ENCODE measurements around the gene SYCP2. TPM values are rescaled to one million over a fixed set of nuclear protein-coding genes. Genes with fewer than 3 reads are reported as not detected.
A peak's percentile ranks its signal among the peaks of the same experiment; 100 is the strongest.

SYCP2 gene
- total RNA-seq, 3 donors from 2014 or later, result 4.5 to 30.1 (median 12.5) TPM

DNA sequence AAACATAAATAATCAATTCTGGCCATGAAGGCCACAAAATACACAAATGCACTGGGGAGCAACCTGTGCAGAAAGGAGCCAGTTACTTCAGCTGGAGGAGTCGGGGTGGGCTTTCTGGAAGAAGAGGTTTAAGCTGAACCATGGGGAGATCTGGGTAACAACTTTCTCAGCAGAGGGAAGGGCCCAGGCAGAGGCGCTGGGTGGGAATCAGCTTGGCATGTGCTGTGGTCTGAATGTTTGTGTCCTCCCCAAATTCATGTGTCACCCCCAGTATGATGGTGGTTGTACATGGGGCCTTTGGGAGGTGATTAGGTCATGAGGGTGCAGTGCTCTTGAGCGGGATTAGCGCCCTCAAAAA, 107.9 kb downstream of the SYCP2 start:
- no peak overlapping the region for H3K4me3 ChIP-seq
- DNase-seq (ENCODE audit: low spot score in 2 of 2), result peak in 1 of 2 donors; percentile 37
- no peaks in the 10 kb centered on the region for H3K36me3 ChIP-seq
- peaks cover 0 to 18% of the 10 kb centered on the region in 2 donors for H3K27me3 ChIP-seq
- H3K4me1 ChIP-seq, result no peaks in the 10 kb centered on the region
- TF ChIP-seq POLR2AphosphoS5 (IDR thresholded peaks at IDR 0.05), result no peak
- TF ChIP-seq POLR2A (IDR thresholded peaks at IDR 0.05), result no peak
- TF ChIP-seq, protein P1, sequence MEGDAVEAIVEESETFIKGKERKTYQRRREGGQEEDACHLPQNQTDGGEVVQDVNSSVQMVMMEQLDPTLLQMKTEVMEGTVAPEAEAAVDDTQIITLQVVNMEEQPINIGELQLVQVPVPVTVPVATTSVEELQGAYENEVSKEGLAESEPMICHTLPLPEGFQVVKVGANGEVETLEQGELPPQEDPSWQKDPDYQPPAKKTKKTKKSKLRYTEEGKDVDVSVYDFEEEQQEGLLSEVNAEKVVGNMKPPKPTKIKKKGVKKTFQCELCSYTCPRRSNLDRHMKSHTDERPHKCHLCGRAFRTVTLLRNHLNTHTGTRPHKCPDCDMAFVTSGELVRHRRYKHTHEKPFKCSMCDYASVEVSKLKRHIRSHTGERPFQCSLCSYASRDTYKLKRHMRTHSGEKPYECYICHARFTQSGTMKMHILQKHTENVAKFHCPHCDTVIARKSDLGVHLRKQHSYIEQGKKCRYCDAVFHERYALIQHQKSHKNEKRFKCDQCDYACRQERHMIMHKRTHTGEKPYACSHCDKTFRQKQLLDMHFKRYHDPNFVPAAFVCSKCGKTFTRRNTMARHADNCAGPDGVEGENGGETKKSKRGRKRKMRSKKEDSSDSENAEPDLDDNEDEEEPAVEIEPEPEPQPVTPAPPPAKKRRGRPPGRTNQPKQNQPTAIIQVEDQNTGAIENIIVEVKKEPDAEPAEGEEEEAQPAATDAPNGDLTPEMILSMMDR (IDR thresholded peaks at IDR 0.05), result no peak
- intact Hi-C loops (cut with DNase I; ENCODE audit: low total_unique reads), result no loop called here
- H3K27ac ChIP-seq, result no peak overlapping the region
- H3K9me3 ChIP-seq, result no peaks in the 10 kb centered on the region

DNA sequence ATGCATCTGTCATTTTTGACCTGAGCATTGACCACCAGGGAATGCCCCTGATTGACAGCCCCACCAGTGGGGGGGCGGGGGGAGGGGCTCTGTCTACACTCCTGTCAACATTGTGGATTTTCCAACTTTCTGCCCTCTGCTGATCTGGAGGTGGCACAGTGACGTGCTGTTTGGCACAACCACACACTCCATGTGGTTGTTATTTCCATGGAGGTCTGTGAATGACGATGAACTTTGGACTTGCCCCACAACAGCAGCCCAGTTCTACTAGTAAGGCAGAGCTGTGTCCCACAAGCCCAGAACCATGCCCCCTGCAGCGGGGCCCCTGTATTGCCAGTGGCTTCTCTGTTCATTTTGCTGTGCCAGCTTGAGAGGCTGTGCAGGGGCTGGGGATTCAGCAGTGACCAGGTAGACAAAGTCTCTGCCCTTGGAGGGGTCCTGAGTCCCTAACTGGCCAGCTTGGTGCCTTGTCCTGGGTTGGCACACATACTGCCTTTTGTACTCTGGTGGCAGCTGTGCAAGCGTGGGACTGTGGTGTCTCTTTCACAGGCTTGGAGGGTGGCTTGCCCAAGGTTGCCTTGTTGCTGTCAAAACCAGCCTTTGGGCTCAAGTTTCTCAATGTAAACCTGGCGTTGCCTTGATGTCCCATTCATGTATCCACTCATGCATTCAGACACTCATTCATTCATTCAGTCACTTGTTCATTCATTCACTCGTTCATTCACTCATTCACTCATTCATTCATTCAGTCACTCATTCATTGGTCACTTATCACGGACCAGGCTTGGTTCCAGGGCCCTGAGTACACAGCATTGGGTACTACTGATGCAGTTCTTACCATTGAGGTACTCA, 108.5 kb downstream of the SYCP2 start:
- Histone ChIP-seq H3K27ac (no peak overlapping the region), H3K36me3 (no peaks in the 10 kb centered on the region), H3K9me3 (no peaks in the 10 kb centered on the region), H3K4me1 (no peaks in the 10 kb centered on the region), H3K27me3 (peaks cover 0 to 23% of the 10 kb centered on the region in 2 donors), H3K4me3 (no peak overlapping the region)
- TF ChIP-seq POLR2A (IDR thresholded peaks at IDR 0.05) (no peak), POLR2AphosphoS5 (IDR thresholded peaks at IDR 0.05) (no peak)
- TF ChIP-seq, protein P1 (IDR thresholded peaks at IDR 0.05), result no peak
- DNase-seq (ENCODE audit: low spot score in 2 of 2), result peak in 1 of 2 donors; percentile 35
- intact Hi-C loops (cut with DNase I; ENCODE audit: low total_unique reads), result no loop called here

DNA sequence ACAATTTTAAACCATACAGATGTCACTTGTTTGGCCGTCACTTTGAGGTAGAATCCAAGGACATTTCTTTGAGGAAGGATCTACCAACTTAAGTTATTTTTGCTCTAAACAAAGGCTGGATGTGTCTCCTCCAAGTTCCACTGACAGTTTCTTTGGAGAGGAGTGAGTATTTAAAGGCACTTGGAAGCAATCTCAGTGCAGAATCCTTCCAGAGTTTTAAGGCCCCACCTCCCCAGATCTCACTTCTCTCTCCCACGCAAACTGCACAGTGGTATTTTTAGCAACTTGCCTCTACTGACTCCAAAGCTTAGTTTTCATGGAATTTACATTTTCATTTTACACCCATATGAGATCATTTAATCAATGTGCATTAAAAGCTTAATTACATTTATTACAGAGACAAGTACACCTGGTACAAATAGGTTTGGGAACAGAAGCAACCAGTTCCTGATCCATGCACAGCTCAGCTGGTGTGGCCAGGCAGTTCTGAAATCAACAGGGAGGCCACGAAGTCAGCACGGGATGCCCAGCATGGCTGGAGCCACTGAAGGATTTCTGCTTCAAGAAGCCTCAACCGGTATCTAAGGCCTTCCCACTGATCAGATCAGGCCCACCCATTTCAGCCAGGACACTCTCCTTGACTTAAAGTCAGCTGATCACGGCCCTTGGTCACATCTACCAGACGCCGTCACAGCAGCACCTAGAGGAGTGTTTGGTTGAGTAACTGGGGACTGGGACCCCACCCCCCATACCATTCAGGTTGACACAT, 109.8 kb downstream of the SYCP2 start:
- Histone ChIP-seq H3K4me3 (no peak overlapping the region), H3K27me3 (peaks cover 0 to 23% of the 10 kb centered on the region in 2 donors), H3K27ac (no peak overlapping the region), H3K36me3 (no peaks in the 10 kb centered on the region), H3K9me3 (no peaks in the 10 kb centered on the region), H3K4me1 (no peaks in the 10 kb centered on the region)
- no peak for DNase-seq (ENCODE audit: low spot score in 2 of 2)
- intact Hi-C loops (cut with DNase I; ENCODE audit: low total_unique reads), result no loop called here
- no peak for TF ChIP-seq POLR2A (IDR thresholded peaks at IDR 0.05)
- no peak for TF ChIP-seq POLR2AphosphoS5 (IDR thresholded peaks at IDR 0.05)
- TF ChIP-seq, protein P1 (IDR thresholded peaks at IDR 0.05), result no peak

DNA sequence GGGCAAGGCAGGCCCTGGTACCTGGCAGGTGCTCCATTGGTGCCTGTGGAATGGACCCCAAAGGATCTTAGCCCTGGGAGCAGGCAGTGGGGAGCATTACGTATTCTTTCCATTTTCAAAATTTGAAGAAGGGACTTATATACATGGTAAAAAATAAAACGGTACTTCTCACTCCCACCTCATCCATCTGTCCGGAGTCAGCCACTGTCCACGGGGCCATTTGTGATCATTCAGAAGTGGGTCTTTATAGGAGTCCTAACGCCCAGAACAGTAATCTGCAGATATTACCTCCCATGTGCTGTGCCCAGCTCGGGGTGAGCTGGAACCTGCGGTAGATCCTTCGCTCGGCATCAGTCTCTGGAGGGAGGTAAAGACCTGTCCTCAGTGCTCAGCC, 110.4 kb downstream of the SYCP2 start:
- no peaks in the 10 kb centered on the region for H3K4me1 ChIP-seq
- no peak overlapping the region for H3K27ac ChIP-seq
- H3K27me3 ChIP-seq, result peaks cover 0 to 20% of the 10 kb centered on the region in 2 donors
- H3K4me3 ChIP-seq, result no peak overlapping the region
- intact Hi-C loops (cut with DNase I; ENCODE audit: low total_unique reads), result no loop called here
- TF ChIP-seq, protein P1 (IDR thresholded peaks at IDR 0.05), result no peak
- TF ChIP-seq POLR2A (IDR thresholded peaks at IDR 0.05) (no peak), POLR2AphosphoS5 (IDR thresholded peaks at IDR 0.05) (no peak)
- no peaks in the 10 kb centered on the region for H3K9me3 ChIP-seq
- DNase-seq (ENCODE audit: low spot score in 2 of 2), result no peak
- no peaks in the 10 kb centered on the region for H3K36me3 ChIP-seq
